Frontal cortex (tissue), 4 donors: Measurements from ENCODE around the gene NMT1. TPM values are rescaled to one million over a fixed set of nuclear protein-coding genes. Genes with fewer than 3 reads are reported as not detected.
"Not testable (repeated sequence)": the region's sequence is repeated elsewhere in the genome, so short reads cannot be mapped to it uniquely, and the experiment has no call there.

Experiments used
- DNase-seq, 2 donors: peaks; one replicate each; pipeline ENCODE4 v3.0.0; 2012; ENCODE audit warnings: low spot score in 2 of 2
- FAIRE-seq: peaks from 2 replicates; lab custom pipeline; 2012; peaks lifted over from hg19 to GRCh38; lab: Jason Lieb, UNC
- total RNA-seq: library from RNA; depleted of rRNA; stranded (reverse); fragments of >200 nt; gene quantifications from one replicate; pipeline ENCODE4 v1.2.3, GENCODE V29; 2014
- donor health status: control.
- donor health status: control.
- donor health status: control.

Gene NMT1
- total RNA-seq, 1 donor from 2014 or later = 29.3 TPM

- FAIRE-seq (no peak), DNase-seq (no peak)
Measured at GRCh38 chr17:45035848-45036247, 25.3 kb upstream of the NMT1 start.

- no peak for FAIRE-seq
Measured at GRCh38 chr17:45036691-45037090, 24.4 kb upstream of the NMT1 start.

GRCh38 chr17:45038728-45039634, 22.1 kb upstream of the NMT1 start:
- FAIRE-seq = no peak

More at GRCh38 chr17:45036691-45037090, 24.4 kb upstream of the NMT1 start:
- DNase-seq = no peak

GRCh38 chr17:45040459-45040858, 20.7 kb upstream of the NMT1 start:
- FAIRE-seq (no peak), DNase-seq (no peak)

More at GRCh38 chr17:45038728-45039634, 22.1 kb upstream of the NMT1 start:
- no peak for DNase-seq

- no peak for FAIRE-seq
- DNase-seq = no peak
Measured at GRCh38 chr17:45042346-45043120, 18.6 kb upstream of the NMT1 start.

GRCh38 chr17:45043813-45044540, 17.1 kb upstream of the NMT1 start:
- no peak for FAIRE-seq
- no peak for DNase-seq

- FAIRE-seq (no peak), DNase-seq (no peak)
Measured at GRCh38 chr17:45046537-45047125, 14.5 kb upstream of the NMT1 start.

- FAIRE-seq (no peak), DNase-seq (no peak)
Measured at GRCh38 chr17:45048795-45049563, 12.1 kb upstream of the NMT1 start.

- FAIRE-seq (no peak), DNase-seq (peak in 1 of 2 donors; percentile 11)
Measured at GRCh38 chr17:45050481-45051059, 10.5 kb upstream of the NMT1 start.

- no peak for FAIRE-seq
- DNase-seq = peak; percentile 91 to 92
Measured at GRCh38 chr17:45051060-45051719, 9.9 kb upstream of the NMT1 start, which contains the start of gene DCAKD. TSS of gene DCAKD (minus strand) at chr17:45051632. CDS start at chr17:45034885, 16,747 bp downstream.

- FAIRE-seq = not testable (repeated sequence)
Measured at GRCh38 chr17:45051720-45052051, 9.4 kb upstream of the NMT1 start.

GRCh38 chr17:45052052-45052772, 8.9 kb upstream of the NMT1 start:
- DNase-seq = peak in 1 of 2 donors; percentile 31
- no peak for FAIRE-seq

More at GRCh38 chr17:45051720-45052051, 9.4 kb upstream of the NMT1 start:
- not testable (repeated sequence) for DNase-seq

GRCh38 chr17:45060382-45060796, 728 bp upstream of the NMT1 start:
- FAIRE-seq (no peak), DNase-seq (no peak)

- FAIRE-seq (no peak), DNase-seq (no peak)
Measured at GRCh38 chr17:45061606-45062205, 589 bp downstream of the NMT1 start.

- FAIRE-seq (no peak), DNase-seq (no peak)
Measured at GRCh38 chr17:45063198-45063597, 2.1 kb downstream of the NMT1 start.

GRCh38 chr17:45067637-45068036, 6.5 kb downstream of the NMT1 start:
- DNase-seq (no peak), FAIRE-seq (no peak)

- no peak for DNase-seq
- FAIRE-seq = no peak
Measured at GRCh38 chr17:45070001-45070400, 8.9 kb downstream of the NMT1 start.
